ENCODE measurements around the gene TEX13C.
"Not testable (repeated sequence)": the region's sequence is repeated elsewhere in the genome, so short reads cannot be mapped to it uniquely, and the experiment has no call there.

Gene TEX13C

DNA sequence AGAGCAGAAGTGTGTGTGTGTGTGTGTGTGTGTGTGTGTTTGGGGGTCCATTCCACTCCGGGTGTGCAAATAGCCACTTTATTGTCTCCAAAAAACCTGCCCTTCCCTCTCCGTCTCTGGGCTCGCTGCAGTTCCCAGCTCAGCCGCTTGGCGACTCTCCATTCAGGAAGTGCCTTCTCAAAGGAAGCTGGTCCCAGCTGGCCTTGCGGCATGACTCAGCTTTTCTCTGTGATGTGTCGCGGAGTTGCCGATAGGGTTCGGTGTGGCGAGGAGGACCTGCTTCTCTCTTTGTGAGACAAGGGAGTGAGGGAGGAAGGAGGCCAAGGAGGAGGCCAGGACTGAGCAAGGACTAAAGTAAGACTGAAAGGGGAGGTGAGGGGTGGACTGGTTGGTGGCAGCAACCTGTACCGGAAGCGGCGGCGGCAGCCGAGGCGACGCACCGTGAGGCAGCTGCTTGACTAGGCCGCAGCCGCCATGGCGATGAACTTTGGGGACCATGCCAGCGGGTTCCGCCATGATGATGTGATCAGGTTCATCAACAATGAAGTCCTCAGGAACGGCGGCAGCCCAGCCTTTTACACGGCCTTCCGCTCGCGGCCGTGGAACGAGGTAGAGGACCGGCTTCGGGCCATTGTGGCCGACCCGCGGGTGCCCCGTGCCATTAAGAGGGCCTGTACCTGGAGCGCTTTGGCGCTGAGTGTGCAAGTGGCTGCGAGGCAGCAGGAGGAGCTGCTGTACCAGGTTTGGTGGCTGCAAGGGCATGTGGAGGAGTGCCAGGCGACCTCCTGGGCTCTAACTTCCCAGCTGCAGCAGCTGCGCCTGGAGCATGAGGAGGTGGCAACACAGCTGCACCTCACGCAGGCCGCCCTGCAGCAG lies at the start of gene TEX13C:
Gene TEX13C (plus strand): TSS at position 226 of the 876 bp plus-strand sequence. CDS start 249 bp downstream, at position 475.
- DNase-seq: no peak

DNA sequence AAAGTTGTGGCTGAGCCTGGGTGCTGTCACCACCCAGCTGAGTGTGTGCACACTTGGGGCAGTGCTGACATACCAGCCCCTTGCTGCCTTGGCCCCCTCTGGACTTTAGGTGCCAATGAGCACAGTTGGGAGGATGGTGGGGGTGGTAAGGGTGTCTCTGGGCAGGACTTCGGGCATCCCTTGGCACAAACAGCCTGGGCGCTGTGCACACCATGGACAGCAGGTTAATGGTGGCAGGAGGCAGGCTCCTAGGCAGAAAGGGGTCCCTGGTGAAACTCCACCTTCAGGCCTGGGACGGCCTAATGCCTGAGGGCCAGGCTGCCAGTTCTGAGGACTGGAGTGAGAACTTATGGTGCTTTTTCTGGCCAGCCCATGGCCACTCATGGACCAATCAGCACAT lies 32.4 kb upstream of the TEX13C start:
- no peak for DNase-seq

GRCh38 chrX:125288343-125288742 lies 31.3 kb upstream of the TEX13C start:
- DNase-seq: no peak

DNA sequence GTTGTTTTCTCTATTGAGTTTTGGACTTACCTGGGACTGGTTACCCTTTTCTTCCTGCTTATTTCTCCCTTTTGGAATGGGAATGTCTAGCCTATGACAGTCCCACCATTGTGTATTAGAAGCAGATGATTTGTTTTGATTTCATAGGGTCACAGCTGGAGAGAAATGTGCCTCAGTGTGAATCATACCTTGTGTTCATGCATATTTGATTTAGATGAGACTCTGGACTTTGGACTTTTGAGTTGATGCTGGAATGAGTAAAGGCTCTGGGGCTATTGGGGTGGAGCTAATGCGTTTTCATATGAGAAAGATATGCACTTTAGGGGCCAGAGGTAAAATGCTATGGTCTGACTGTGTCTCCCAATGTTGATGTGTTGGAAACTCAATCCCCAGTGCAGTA lies 30.5 kb upstream of the TEX13C start:
- no peak for DNase-seq

- DNase-seq: no peak
These were observed 29.8 kb upstream of the TEX13C start for GRCh38 chrX:125289920-125290319.

GRCh38 chrX:125291124-125291523 lies 28.5 kb upstream of the TEX13C start:
- DNase-seq: no peak

DNA sequence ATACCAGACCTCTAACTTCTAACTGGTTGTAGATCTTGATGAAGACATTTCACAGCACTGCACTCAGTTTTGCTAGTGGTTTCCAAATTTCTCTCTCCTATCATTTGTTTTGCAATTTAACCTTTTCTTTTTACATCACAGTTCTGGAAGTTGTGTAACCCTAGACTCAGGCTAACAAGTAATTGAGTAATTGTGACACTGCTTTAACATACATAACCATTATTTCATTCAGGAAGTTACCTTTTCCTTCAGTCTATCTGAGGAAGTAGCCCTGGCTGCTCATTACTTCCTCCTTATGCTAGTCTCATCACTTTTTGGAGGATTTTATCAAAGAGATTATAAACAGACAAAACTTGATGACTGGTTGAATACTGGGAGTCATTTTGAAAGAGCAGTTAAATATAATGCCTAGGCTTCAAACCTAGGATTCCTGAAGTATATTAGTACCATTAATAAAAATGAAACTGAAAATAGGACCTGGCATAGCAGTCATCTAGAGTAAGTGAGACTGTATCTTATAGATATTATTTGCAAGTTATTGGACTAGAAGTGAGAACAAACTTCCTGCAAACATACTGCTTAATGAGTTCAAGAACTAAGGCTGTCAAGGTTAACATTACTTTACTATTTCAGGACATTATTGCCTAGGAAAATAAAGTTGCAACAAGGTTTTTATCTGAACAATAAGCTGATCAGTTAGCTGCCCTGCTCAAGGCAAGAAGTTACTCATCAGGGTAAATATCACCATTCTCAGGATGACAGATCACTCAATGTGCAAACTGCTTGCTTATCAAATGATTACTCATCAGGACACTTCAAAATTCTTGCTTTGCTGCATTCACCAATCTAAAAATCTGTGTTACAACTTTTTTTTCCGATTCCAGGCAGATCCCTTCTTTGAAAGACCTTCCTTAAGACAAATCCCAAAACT lies 25.6 kb upstream of the TEX13C start:
- DNase-seq: no peak

DNA sequence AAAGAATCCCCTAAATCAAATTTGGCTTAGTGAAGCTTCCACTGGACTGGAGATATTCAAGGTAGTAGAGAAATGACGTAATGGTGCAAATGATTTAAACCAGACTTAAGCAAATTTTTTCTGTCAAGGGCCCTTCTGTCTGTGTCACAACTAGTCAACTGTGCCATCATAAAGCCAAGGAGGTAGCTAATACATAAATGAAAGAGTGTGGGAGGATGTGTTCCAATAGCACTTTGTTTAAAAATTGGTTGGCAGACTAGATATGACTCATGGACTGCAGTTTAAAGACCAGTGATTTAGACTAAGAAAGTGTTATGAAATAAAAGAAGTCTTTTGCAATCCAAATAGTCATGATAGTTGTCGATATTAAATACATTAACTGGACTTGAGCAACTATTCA lies 24.3 kb upstream of the TEX13C start:
- no peak for DNase-seq

DNA sequence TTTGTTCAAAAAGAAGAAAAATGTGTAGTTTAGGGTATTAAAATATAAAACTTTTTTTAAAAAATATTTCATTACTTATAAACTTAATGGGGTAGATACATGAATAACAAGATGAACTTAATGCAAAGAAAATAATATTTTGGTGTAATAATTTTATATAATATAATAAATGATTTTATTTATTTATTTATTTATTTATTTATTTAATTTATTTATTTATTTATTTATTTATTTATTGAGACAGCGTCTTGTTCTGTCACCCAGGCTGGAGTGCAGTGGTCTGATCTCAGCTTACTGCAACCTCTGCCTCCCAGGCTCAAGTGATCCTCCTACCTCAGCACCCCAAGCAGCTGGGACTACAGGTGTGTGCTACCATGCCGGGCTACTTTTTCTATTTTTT lies 20.8 kb upstream of the TEX13C start:
- DNase-seq: no peak

DNA sequence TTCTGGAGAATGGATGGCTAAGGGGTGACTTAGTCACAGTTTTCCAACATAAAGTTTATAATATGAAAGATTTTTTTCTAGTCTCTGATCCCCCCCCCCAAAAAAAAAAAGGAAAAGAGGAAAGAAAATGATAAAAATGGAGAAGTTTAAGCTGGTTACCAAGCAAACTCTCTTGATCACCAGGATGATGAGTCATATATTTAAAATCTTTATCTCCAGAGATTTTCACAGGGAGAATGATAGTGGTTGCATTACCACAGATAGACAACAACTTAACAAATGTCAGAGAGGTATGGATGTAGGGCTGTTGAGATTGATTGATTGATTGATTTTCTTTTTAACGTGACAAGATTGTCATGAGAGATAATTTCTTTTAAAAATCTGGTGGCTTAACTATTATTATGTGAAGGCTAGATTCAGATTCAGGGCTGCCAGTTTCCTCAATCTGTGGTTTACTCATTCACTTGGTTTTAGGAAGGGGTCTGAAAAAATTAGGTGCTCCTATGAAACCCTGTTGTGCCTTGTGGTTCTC lies 13.3 kb upstream of the TEX13C start:
- no peak for DNase-seq

DNA sequence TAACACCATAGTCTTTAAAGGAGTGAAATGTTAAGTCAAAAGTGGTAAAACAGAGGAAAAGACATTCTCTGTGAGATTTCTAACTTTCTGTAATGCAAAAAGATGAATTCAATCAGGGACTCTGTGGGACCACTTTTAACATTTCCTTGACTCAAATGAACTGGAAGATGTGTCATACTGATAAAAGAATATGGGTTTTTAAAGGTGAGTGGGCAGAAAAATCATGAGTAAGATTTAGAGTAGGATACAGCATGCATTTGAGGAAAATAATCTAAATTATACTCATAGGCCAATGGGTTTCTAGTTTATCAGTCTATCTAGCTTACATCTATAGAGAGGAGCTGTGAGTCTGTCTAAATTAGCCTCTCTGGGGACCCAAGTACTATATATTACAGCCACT lies 11.0 kb upstream of the TEX13C start:
- DNase-seq: no peak

DNA sequence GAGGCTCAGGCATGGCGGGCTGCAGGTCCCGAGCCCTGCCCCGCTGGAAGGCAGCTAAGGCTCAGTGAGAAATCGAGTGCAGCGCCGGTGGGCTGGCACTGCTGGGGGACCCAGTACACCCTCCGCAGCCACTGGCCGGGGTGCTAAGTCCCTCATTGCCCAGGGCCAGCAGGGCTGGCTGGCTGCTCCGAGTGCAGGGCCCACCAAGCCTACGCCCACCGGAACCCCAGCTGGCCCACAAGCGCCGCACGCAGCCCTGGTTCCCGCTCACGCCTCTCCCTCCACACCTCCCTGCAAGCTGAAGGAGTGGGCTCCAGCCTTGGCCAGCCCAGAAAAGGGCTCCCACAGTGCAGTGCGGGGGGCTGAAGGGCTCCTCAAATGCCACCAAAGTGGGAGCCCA lies 505 bp upstream of the TEX13C start:
- DNase-seq: not testable (repeated sequence)

- DNase-seq: no peak
These were observed 2.8 kb downstream of the TEX13C start for GRCh38 chrX:125322431-125322830.

- no peak for DNase-seq
These were observed 6.9 kb downstream of the TEX13C start for GRCh38 chrX:125326599-125326998.

DNA sequence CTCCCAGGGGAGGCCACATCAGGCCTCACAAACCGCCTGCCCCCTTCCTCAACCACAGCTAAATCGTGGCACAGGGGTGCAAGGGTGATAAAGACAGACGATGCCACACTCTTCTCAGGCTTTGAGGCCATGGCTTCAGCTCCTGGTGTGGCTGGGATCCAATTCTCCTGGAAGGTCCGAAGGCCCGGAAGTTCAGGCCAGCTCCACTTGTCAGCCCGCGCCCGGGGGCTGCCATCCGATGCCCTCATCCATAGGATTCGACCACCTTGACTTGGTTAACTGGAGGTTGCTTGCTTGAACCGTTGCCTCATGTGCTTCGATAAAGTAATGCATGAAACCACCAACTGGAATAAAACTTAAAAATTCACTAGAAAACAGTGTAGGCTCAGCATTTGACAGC lies 8.2 kb downstream of the TEX13C start:
- no peak for DNase-seq

DNA sequence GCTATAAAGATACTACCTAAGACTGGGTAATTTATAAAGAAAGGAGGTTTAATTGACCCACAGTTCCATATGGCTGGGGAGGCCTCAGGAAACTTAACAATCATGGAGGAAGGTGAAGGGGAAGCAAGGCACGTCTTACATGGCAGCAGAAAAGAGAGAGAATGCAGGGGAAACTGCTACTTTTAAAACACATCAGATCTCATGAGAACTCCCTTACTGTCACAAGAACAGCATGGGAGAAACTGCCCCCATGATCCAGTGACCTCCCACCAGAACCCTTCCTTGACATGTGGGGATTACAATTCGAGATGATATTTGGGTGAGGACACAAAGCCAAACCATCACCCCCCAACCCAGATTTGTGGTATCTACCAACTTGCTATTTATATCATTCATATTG lies 13.9 kb downstream of the TEX13C start:
- no peak for DNase-seq

GRCh38 chrX:125340490-125340889 lies 20.8 kb downstream of the TEX13C start:
- no peak for DNase-seq

DNA sequence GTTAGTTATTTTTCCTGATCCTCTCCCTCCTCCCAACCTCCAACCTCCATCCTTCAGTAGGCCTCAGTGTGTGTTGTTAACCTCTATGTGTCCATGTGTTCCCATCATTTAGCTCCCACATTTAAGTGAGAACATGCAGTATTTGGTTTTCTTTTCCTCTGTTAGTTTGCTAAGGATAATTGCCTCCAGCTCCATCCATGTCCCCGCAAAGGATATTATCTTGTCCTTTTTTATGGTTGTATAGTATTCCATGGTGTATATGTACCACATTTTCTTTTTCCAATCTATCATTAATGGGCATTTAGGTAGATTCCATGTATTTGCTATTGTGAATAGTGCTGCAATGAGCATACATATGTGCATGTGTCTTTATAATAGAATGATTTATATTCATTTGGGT lies 54.5 kb downstream of the TEX13C start:
- no peak for DNase-seq

Measured in NCI-H1930 (cell line).